Endothelial cell of umbilical vein (primary cell): Measurements from ENCODE around the gene RHBDF1. TPM values are rescaled to one million over a fixed set of nuclear protein-coding genes. Genes with fewer than 3 reads are reported as not detected.

ENCODE experiments used
- BruUV-seq: library from RNA; stranded (reverse); fragments of 400-500 nt; replicated peaks from 2 replicates; lab custom pipeline; 2021; lab: Mats Ljungman, UMichigan
- CTCF ChIA-PET: fragments of 300-600, 350-600 bp; sonication (Branson Sonifier 250); formaldehyde crosslinking; loops from one replicate; lab custom pipeline; 2021; ENCODE audit warnings: antibody characterized with exemption, inconsistent platforms; lab: Charles Lee
- POLR2A ChIA-PET: fragments of 300-600, 350-600 bp; sonication (Branson Sonifier 250); formaldehyde crosslinking; loops from one replicate; lab custom pipeline; 2021; ENCODE audit warnings: antibody characterized with exemption, inconsistent platforms; lab: Charles Lee
- DNase-seq: peaks from one replicate; pipeline ENCODE4 v3.0.0-alpha.2; 2011; ENCODE audit warnings: low read depth, low spot score
- FAIRE-seq: peaks from 2 replicates; lab custom pipeline; 2011; peaks lifted over from hg19 to GRCh38; lab: Jason Lieb, UNC
- H2AFZ ChIP-seq: 2 replicates; pipeline ENCODE4 v1.6.0; 2012; ENCODE audit warnings: low read depth, low read length, control low read depth, inconsistent platforms
- H3K27ac ChIP-seq: 2 replicates; pipeline ENCODE4 v1.5.1; 2011; ENCODE audit warnings: low read depth, mild to moderate bottlenecking, control low read depth, low read length, moderate library complexity; ENCODE audit not compliant: insufficient read depth
- H3K27me3 ChIP-seq, 2 experiments: 2 replicates each; pipeline versions ENCODE4 v1.6.0 to v1.6.1; 2011; ENCODE audit warnings: low read length in 2 of 2, mixed read lengths in 1 of 2; ENCODE audit not compliant: control insufficient read depth in 2 of 2, insufficient read depth in 2 of 2
- H3K36me3 ChIP-seq, 2 experiments: 2 replicates in 1 of 2; 3 replicates in 1 of 2; pipeline ENCODE4 v1.5.1; 2011; ENCODE audit warnings: low read length in 2 of 2, mild to moderate bottlenecking in 1 of 2, moderate library complexity in 1 of 2; ENCODE audit not compliant: control insufficient read depth in 2 of 2, insufficient read depth in 2 of 2; ENCODE audit errors: extremely low read depth in 1 of 2
- H3K4me1 ChIP-seq: 3 replicates; pipeline ENCODE4 v1.5.1; 2011; ENCODE audit warnings: mild to moderate bottlenecking, low read length; ENCODE audit not compliant: control insufficient read depth, insufficient read depth; ENCODE audit errors: extremely low read depth
- H3K4me2 ChIP-seq: 2 replicates; pipeline ENCODE4 v1.6.1; 2011; ENCODE audit warnings: low read length, control low read depth, mixed read lengths; ENCODE audit not compliant: insufficient read depth
- H3K4me3 ChIP-seq, 3 experiments: fragments of 200-600 bp in 1 of 3; sonication (generic), shearing (Covaris generic) in 1 of 3; replicated peaks in 1 of 3; 2 replicates each; pipeline ENCODE4 v1.5.1; 2011 to 2016; ENCODE audit warnings: control low read depth in 3 of 3, low read length in 3 of 3, mild to moderate bottlenecking in 2 of 3, inconsistent platforms in 1 of 3, low read depth in 1 of 3, moderate library complexity in 1 of 3; ENCODE audit not compliant: insufficient read depth in 1 of 3
- H3K79me2 ChIP-seq: 2 replicates; pipeline ENCODE4 v1.6.0; 2012; ENCODE audit warnings: low read length, inconsistent platforms; ENCODE audit not compliant: control insufficient read depth, insufficient read depth
- H3K9ac ChIP-seq: replicated peaks from 2 replicates; pipeline ENCODE3; 2011; ENCODE audit warnings: low read length, control low read depth; ENCODE audit not compliant: insufficient read depth; ENCODE audit errors: extremely low read depth
- H3K9me1 ChIP-seq: replicated peaks from 3 replicates; pipeline ENCODE4 v1.6.0; 2011; ENCODE audit warnings: mild to moderate bottlenecking, low read length; ENCODE audit not compliant: control insufficient read depth, insufficient read depth; ENCODE audit errors: extremely low read depth
- H3K9me3 ChIP-seq: replicated peaks from 2 replicates; pipeline ENCODE4 v1.5.1; 2012; ENCODE audit warnings: low read length, inconsistent platforms; ENCODE audit not compliant: control insufficient read depth, insufficient read depth
- H4K20me1 ChIP-seq: replicated peaks from 2 replicates; pipeline ENCODE3; 2011; ENCODE audit warnings: mild to moderate bottlenecking, low read length; ENCODE audit not compliant: control insufficient read depth, insufficient read depth; ENCODE audit errors: extremely low read depth
- EZH2 ChIP-seq: IDR thresholded peaks from 2 replicates; pipeline ENCODE4 v1.6.1; 2012; ENCODE audit warnings: borderline replicate concordance, low read depth, mild to moderate bottlenecking, moderate library complexity, low read length, inconsistent platforms; ENCODE audit not compliant: severe bottlenecking
- FOS ChIP-seq: IDR thresholded peaks from 2 replicates; pipeline ENCODE4 v1.6.1; 2011; ENCODE audit warnings: mild to moderate bottlenecking, low read length, moderate library complexity, borderline replicate concordance; ENCODE audit not compliant: insufficient read depth
- GATA2 ChIP-seq: IDR thresholded peaks from 2 replicates; pipeline ENCODE4 v1.7.0; 2011; ENCODE audit warnings: low read depth, mild to moderate bottlenecking, moderate library complexity, mixed read lengths, low read length; ENCODE audit not compliant: insufficient read length, insufficient read depth
- JUN ChIP-seq: IDR thresholded peaks from 2 replicates; pipeline ENCODE4 v1.6.1; 2011; ENCODE audit warnings: borderline replicate concordance, low read depth; ENCODE audit not compliant: insufficient read length, insufficient read depth
- MYC ChIP-seq: IDR thresholded peaks from one replicate; pipeline ENCODE4 v1.6.1; 2011; ENCODE audit warnings: mild to moderate bottlenecking, low read depth, low read length
- POLR2A ChIP-seq: IDR thresholded peaks from 2 replicates; pipeline ENCODE4 v1.6.1; 2012; ENCODE audit warnings: low read depth, mild to moderate bottlenecking, control low read depth, low read length
- POLR2AphosphoS5 ChIP-seq: IDR thresholded peaks from 2 replicates; pipeline ENCODE4 v1.6.1; 2012; ENCODE audit warnings: low read depth, mild to moderate bottlenecking, control low read depth, low read length, moderate library complexity; ENCODE audit not compliant: insufficient read depth
- dilution Hi-C: fragments of 300-500 bp; cut with MboI; formaldehyde crosslinking; loops from one replicate; pipeline ENCODE4 v1.15.0; 2019; ENCODE audit warnings: low sequenced_read_pairs; ENCODE audit not compliant: extremely low pct_ligation_motif_present
- intact Hi-C: fragments of 100-400 bp; cut with micrococcal nuclease; formaldehyde crosslinking; loops from one replicate; pipeline ENCODE4 v1.10.0; 2022
- polyA plus RNA-seq, 4 experiments: library from polyadenylated mRNA; depleted of rRNA in 3 of 4; stranded (reverse) in 3 of 4; unstranded in 1 of 4; fragments of >200 nt; gene quantifications; 2 replicates each; pipeline versions ENCODE4 v1.2.1 to v1.2.3, GENCODE V29; 2011 to 2012; ENCODE audit warnings: missing spikeins in 1 of 4
- total RNA-seq: library from RNA; stranded (reverse); gene quantifications from 2 replicates; pipeline ENCODE4 v1.2.3, GENCODE V29; 2021
- TF ChIP-seq, protein P1 (sequence below), 2 donors: IDR thresholded peaks; 1 replicate in 1 of 2; 2 replicates in 1 of 2; pipeline ENCODE4 v1.5.1; 2011; ENCODE audit warnings: low read length in 2 of 2, mild to moderate bottlenecking in 2 of 2, moderate library complexity in 2 of 2, control low read depth in 1 of 2, inconsistent platforms in 1 of 2, low read depth in 1 of 2; ENCODE audit not compliant: insufficient read depth in 1 of 2; ENCODE audit errors: extremely low read depth in 1 of 2
- TF ChIP-seq, protein P2 (sequence below): IDR thresholded peaks from 2 replicates; pipeline ENCODE4 v1.6.1; 2011; ENCODE audit not compliant: insufficient read depth, insufficient read length

RHBDF1 gene
- total and polyA plus RNA-seq, 2 donors (not counting 3 experiments of a cell fraction or from before 2014, with no cell fraction given): 57.0 to 113 TPM

DNA sequence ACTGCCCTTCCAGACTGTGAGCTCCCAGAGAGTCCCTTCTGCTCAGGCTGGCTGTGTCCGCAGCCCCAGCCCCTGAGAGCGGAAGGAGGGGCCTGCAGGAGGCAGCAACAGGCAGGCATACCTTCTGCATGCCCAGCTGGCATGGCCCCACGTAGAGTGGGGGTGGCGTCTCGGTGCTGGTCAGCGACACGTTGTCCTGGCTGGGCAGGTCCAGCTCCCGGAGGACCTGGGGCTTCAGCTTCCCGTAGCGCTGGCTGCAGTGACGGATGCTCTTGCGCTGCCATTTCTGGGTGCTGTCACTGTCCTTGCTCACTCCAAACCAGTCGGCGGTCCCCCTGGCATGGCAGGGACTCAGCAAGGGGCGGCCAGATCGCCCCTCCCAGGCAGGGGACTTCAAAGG is 9.0 kb downstream of the RHBDF1 start:
- Histone ChIP-seq H3K9me1 (no peaks in the 10 kb centered on the region), H3K4me1 (no peaks in the 10 kb centered on the region), H3K4me3 (no peak overlapping the region), H3K4me2 (no peak overlapping the region), H3K36me3 (peaks cover 0 to 57% of the 10 kb centered on the region in 2 experiments), H3K9me3 (no peaks in the 10 kb centered on the region), H3K79me2 (peaks cover 7% of the 10 kb centered on the region), H3K27me3 (no peaks in the 10 kb centered on the region), H4K20me1 (no peaks in the 10 kb centered on the region), H2AFZ (no peak overlapping the region), H3K9ac (no peak overlapping the region), H3K27ac (no peak overlapping the region)
- ChIA-PET POLR2A (no interaction called here), CTCF (interaction anchor here (1.3 to 18.5 kb wide), 4 partner anchors 10 to 299 kb away, joined by 5 to 790 read pairs (median 9); partner anchors contain the start of genes POLR3K and SNRNP25)
- DNase-seq (no peak), FAIRE-seq (no peak)
- BruUV-seq: no TSS peak
- TF ChIP-seq POLR2AphosphoS5 (no peak), EZH2 (no peak), MYC (no peak), GATA2 (no peak), POLR2A (no peak), FOS (no peak), JUN (no peak)
- TF ChIP-seq, protein P1, sequence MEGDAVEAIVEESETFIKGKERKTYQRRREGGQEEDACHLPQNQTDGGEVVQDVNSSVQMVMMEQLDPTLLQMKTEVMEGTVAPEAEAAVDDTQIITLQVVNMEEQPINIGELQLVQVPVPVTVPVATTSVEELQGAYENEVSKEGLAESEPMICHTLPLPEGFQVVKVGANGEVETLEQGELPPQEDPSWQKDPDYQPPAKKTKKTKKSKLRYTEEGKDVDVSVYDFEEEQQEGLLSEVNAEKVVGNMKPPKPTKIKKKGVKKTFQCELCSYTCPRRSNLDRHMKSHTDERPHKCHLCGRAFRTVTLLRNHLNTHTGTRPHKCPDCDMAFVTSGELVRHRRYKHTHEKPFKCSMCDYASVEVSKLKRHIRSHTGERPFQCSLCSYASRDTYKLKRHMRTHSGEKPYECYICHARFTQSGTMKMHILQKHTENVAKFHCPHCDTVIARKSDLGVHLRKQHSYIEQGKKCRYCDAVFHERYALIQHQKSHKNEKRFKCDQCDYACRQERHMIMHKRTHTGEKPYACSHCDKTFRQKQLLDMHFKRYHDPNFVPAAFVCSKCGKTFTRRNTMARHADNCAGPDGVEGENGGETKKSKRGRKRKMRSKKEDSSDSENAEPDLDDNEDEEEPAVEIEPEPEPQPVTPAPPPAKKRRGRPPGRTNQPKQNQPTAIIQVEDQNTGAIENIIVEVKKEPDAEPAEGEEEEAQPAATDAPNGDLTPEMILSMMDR (IDR thresholded peaks at IDR 0.05; ENCODE audit: extremely low read depth in 1 of 2, insufficient read depth in 1 of 2, low read depth in 1 of 2, low read length in 2 of 2): no peak
- TF ChIP-seq, protein P2, sequence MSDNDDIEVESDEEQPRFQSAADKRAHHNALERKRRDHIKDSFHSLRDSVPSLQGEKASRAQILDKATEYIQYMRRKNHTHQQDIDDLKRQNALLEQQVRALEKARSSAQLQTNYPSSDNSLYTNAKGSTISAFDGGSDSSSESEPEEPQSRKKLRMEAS: no peak
- intact Hi-C loops (no loop called here), dilution Hi-C loops (no loop called here)
